Colonic mucosa (tissue), 4 donors: ENCODE results near the gene GABBR2. TPM values are rescaled to one million over a fixed set of nuclear protein-coding genes. Genes with fewer than 3 reads are reported as not detected.

Experiments used
- DNase-seq: peaks from one replicate; pipeline ENCODE4 v3.0.0-alpha.2; 2020
- H3K27ac ChIP-seq: fragments of 200-600 bp; one replicate; pipeline ENCODE4 v1.8.0; 2021
- H3K27me3 ChIP-seq: fragments of 200-600 bp; one replicate; pipeline ENCODE4 v1.8.0; 2021
- H3K36me3 ChIP-seq: fragments of 200-600 bp; one replicate; pipeline ENCODE4 v1.8.0; 2021
- H3K4me1 ChIP-seq: fragments of 200-600 bp; one replicate; pipeline ENCODE4 v1.8.0; 2021; ENCODE audit warnings: mild to moderate bottlenecking
- H3K4me3 ChIP-seq: fragments of 200-600 bp; one replicate; pipeline ENCODE4 v1.8.0; 2021
- H3K9ac ChIP-seq, 2 donors: one replicate each; pipeline ENCODE4 v1.7.0; 2013; ENCODE audit warnings: control low read depth in 2 of 2, low read depth in 2 of 2, low read length in 2 of 2
- H3K9me3 ChIP-seq: fragments of 200-600 bp; one replicate; pipeline ENCODE4 v1.8.0; 2021
- CTCF ChIP-seq: fragments of 200-600 bp; IDR thresholded peaks from one replicate; pipeline ENCODE4 v1.8.0; 2022; ENCODE audit warnings: antibody characterized with exemption, mild to moderate bottlenecking
- intact Hi-C: fragments of 100-400 bp; cut with DNase I; formaldehyde crosslinking; loops from one replicate; pipeline ENCODE4 v1.14.1; 2022
- total RNA-seq, 2 donors: library from RNA; stranded (reverse); fragmentation: NEBNext Ultra II Directional in 1 of 2; extraction: Animal tissue kit (Norgen Biotek cat#: 25700) in 1 of 2; gene quantifications; one replicate each; pipeline ENCODE4 v1.2.1, GENCODE V29; 2021
- donor health status: healthy.
- donor health status: DM: no; HTN: no; CAD: no.
- donor health status: DM: no; HTN: no; CAD: no.

Gene GABBR2
- total RNA-seq, 2 donors from 2014 or later: 0.05 TPM; not detected in 1

GRCh38 chr9:98373609-98374008 is 335.1 kb downstream of the GABBR2 start:
- no peak overlapping the region for H3K27ac ChIP-seq
- H3K36me3 ChIP-seq: no peaks in the 10 kb centered on the region
- H3K27me3 ChIP-seq: no peaks in the 10 kb centered on the region
- intact Hi-C loops: no loop called here
- TF ChIP-seq CTCF: no peak
- H3K9ac ChIP-seq: no peak overlapping the region
- H3K4me3 ChIP-seq: no peak overlapping the region
- no peak for DNase-seq
- H3K4me1 ChIP-seq: no peaks in the 10 kb centered on the region
- H3K9me3 ChIP-seq: no peaks in the 10 kb centered on the region

GRCh38 chr9:98372077-98372836 is 336.5 kb downstream of the GABBR2 start:
- H3K4me1 ChIP-seq: no peaks in the 10 kb centered on the region
- DNase-seq: no peak
- H3K4me3 ChIP-seq: no peak overlapping the region
- intact Hi-C loops: no loop called here
- H3K27ac ChIP-seq: no peak overlapping the region
- no peaks in the 10 kb centered on the region for H3K9me3 ChIP-seq
- no peak overlapping the region for H3K9ac ChIP-seq
- no peaks in the 10 kb centered on the region for H3K36me3 ChIP-seq
- no peak for TF ChIP-seq CTCF
- no peaks in the 10 kb centered on the region for H3K27me3 ChIP-seq

GRCh38 chr9:98370976-98371315 is 337.8 kb downstream of the GABBR2 start:
- Histone ChIP-seq H3K9me3 (no peaks in the 10 kb centered on the region), H3K4me1 (no peaks in the 10 kb centered on the region), H3K9ac (no peak overlapping the region), H3K27ac (no peak overlapping the region), H3K27me3 (no peaks in the 10 kb centered on the region), H3K4me3 (no peak overlapping the region), H3K36me3 (no peaks in the 10 kb centered on the region)
- intact Hi-C loops: no loop called here
- DNase-seq: no peak
- no peak for TF ChIP-seq CTCF

- H3K4me1 ChIP-seq: no peaks in the 10 kb centered on the region
- no peaks in the 10 kb centered on the region for H3K9me3 ChIP-seq
- no peak for TF ChIP-seq CTCF
- intact Hi-C loops: no loop called here
- no peak for DNase-seq
- no peaks in the 10 kb centered on the region for H3K36me3 ChIP-seq
- H3K4me3 ChIP-seq: no peak overlapping the region
- no peaks in the 10 kb centered on the region for H3K27me3 ChIP-seq
- H3K27ac ChIP-seq: no peak overlapping the region
- H3K9ac ChIP-seq: no peak overlapping the region
Observed at GRCh38 chr9:98370300-98370975, 338.3 kb downstream of the GABBR2 start.

GRCh38 chr9:98369896-98370295 is 338.8 kb downstream of the GABBR2 start:
- Histone ChIP-seq H3K9me3 (no peaks in the 10 kb centered on the region), H3K27ac (no peak overlapping the region), H3K9ac (no peak overlapping the region), H3K27me3 (no peaks in the 10 kb centered on the region), H3K4me1 (no peaks in the 10 kb centered on the region), H3K4me3 (no peak overlapping the region), H3K36me3 (no peaks in the 10 kb centered on the region)
- TF ChIP-seq CTCF: no peak
- intact Hi-C loops: no loop called here
- DNase-seq: no peak
